Superior temporal gyrus (tissue), 1 donor: ENCODE data around the gene GTF2E1.
"Not testable (repeated sequence)": the region's sequence is repeated elsewhere in the genome, so short reads cannot be mapped to it uniquely, and the experiment has no call there.

ENCODE experiments used
- DNase-seq: peaks from one replicate; pipeline ENCODE4 v3.0.0-alpha.2; 2016; ENCODE audit errors: extremely low spot score

Gene GTF2E1

GRCh38 chr3:120753810-120754209, 11.3 kb downstream of the GTF2E1 start:
- peak; percentile 22 for DNase-seq

DNA sequence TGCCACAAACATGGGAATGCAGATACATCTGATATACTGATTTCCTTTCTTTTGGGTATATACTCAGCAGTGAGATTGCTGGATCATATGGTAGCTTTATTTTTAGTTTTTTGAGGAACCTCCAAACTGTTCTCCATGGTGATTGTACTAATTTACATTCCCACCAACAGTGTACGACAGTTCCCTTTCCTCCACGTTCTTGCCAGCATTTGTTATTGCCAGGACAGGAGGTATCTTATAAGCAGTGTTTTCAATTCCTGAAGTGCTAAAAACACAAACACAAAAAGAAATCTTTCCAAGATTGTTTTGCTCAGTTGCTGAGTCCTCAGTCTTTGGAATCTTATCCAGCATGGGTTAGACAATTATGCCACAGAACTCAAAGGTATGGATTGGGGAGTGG, 13.5 kb downstream of the GTF2E1 start:
- peak; percentile 28 for DNase-seq

DNA sequence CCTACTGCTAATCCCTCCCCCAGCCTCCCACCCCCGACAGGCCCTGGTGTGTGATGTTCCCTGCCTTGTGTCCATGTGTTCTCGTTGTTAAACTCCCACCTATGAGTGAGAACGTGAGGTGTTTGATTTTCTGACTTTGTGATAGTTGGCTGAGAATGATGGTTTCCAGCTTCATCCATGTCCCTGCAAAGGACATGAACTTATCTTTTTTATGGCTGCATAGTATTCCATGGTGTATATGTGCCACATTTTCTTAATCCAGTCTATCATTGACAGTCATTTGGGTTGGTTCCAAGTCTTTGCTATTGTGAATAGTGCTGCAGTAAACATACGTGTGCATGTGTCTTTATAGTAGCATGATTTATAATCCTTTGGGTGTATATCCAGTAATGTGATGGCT, 16.0 kb downstream of the GTF2E1 start:
- not testable (repeated sequence) for DNase-seq

DNA sequence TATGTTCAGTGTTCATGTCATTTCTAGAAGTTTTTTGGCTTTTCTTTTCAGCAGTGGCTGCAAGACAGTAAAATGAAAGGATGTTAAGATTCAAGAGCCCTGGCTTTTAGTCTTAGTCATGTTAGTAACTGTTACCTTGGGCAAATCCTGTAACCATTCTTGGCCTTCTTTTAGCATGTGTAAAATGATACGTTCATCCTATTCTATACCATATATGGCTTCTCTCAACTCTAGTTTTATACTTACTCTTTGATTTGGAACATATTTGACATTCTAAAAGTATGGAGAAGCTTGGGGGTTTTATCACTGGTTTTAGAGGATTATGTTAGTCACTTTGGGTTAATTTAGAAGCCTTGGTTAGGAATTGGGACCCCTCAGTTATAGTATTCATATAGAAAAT, 20.1 kb downstream of the GTF2E1 start:
- no peak for DNase-seq

DNA sequence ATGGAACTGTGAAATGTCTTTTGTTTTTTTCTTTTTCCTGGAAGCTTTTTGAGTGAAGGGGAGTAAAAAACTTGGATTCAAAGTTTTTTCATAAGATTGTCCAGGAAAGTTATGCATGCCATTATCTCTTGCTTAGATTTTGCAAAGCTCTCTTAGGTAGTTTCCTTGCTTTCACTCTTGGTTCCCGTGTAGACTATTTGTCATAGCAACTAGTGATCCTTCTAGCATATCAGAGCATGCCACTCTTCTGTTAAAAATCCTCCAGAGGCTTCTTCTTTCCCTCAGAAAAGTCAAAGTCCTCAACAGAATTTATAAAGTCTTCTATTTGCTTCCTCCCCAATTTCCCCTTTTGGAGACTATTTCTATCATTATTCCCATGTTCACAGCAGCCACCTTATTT, 21.1 kb downstream of the GTF2E1 start:
- DNase-seq = no peak

DNA sequence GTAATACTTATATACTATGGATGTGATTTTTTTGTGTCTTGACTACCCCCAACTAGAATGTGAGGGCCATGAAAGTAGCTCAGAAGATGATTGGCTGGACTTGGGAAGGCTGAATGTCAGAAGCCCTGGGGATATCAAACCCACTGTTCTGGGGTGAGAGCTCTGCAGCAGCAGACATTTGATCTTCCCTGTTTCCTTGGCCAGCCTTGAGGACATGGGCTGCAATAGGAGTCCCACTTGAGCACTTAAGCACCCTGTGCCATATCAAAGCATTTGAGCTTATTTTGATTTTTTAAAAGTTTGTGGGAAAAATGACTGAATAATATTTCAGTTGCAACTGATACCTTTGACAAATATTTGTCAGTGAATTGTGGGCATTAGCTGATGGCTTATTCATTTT, 21.7 kb downstream of the GTF2E1 start:
- DNase-seq = no peak

- DNase-seq = no peak
These were observed 23.4 kb downstream of the GTF2E1 start for GRCh38 chr3:120765830-120766493.

- no peak for DNase-seq
These were observed 24.0 kb downstream of the GTF2E1 start for GRCh38 chr3:120766576-120766975.

GRCh38 chr3:120767106-120767505, 24.6 kb downstream of the GTF2E1 start:
- no peak for DNase-seq

DNA sequence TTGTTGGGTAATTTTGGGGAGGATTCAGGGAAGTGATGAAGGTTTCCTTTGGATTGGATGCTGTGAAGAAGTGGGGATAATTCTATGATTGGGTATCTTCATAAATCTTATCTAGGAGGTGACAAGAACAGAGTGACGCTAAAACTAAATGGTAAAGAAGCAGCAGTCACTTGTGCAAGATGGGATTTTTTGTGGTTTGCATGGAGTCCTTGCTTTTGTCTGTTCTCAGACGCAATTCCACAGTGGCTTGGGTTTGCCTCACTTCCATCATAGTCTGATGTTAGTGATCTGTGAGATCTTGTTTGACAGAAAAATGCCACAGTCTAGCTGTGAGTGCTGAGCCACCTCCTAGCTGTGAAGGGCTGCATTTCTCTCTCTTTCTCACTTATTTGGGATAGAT, 26.9 kb downstream of the GTF2E1 start:
- no peak for DNase-seq

DNA sequence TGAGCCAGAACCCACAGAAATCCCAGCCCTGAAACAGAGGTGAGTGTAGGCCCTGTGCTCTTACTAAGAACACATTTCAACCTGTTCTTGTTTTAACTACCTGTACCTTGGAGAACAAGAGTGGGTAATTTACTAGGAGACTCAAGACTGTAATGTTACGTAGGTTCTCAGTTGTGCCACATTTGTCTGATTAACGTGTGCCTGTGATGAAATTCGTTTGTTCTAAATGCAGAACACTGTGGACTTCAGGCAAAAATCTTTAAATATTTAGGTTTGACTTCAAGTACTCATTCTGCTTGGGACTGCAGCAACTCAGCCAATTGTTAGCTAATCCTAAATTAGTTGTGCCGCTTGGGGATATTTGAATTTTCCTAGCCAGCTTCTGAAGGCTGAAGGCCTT, 28.3 kb downstream of the GTF2E1 start:
- DNase-seq = no peak

DNA sequence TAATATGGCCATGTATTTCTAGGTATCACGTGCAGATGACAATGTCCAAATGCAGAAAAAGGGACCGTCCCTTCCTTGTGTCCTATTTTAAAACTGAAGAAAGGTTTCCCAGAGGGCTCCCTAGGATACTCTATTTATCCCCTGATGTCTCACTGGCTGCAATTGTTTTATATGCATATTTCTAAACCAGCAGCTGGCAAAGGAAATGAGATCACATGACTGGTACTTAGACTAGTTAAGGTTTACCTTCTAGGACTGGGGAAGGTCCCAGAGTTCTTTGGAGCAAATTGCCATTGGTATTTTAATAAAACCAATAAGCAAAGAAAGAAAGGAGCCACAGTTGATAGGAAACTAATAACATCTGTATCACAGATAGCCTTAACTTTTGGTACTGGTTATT, 29.5 kb downstream of the GTF2E1 start:
- no peak for DNase-seq

- no peak for DNase-seq
These were observed 31.4 kb downstream of the GTF2E1 start for GRCh38 chr3:120773932-120774331.

GRCh38 chr3:120775411-120775810, 32.9 kb downstream of the GTF2E1 start:
- no peak for DNase-seq

DNA sequence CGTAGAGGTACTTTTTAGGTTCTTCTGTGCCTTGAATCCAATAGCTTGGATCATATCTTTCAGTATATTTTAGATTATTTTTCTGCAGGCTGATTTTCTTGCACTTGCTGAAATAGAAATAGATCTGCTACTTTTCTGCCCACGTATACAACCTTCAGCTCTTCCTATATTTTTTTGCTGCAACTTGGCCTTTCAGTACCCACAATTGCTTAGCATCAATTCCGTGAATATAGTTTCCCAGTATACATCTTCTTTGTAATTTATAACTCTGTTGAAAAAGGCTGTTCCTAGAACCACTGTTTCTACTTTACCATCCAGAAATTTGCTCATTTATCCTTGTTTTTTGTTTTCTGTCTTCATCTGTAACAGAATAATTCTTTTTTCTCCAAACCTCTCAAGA, 36.2 kb downstream of the GTF2E1 start:
- DNase-seq = no peak

- no peak for DNase-seq
These were observed 38.4 kb downstream of the GTF2E1 start for GRCh38 chr3:120780977-120781376.

- not testable (repeated sequence) for DNase-seq
These were observed 43.3 kb downstream of the GTF2E1 start for GRCh38 chr3:120785832-120786231.

DNA sequence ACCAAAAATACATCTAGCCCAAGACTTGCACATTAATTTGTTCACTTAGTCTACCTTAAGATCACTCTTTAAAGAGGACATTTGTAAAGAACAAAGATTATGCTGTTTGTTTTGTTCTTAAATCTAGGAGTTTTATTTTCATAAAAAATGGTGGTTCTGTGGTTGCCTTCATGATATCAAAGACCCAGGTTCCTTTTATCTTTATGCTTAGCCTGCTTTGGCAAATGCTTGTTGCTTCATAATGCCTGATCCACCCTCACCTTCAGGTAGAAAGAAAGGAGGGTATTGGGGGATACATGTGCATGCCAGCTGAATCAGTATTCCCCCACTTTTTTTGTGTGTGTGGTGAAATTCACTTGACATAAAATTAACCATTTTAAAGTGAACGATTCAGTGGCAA, 48.5 kb downstream of the GTF2E1 start:
- DNase-seq = no peak

DNA sequence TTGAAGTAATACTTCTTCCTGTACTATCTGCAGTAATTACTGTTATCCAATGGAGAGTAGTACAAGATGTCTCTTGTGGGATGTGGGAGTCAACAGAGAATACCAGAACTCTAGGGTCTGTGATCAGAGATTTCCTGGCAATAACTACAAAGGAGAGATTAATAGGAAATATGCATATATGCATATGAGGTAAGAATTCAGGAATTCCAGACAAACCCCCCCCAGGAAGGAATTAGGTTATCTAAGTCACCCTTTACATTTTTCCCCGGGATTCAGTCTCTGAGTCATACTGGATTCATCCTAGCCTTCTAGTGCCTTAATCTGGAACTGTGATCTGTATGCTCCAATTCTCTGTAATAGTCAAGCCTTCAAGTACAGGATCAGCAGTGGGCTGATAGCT, 49.4 kb downstream of the GTF2E1 start:
- DNase-seq = no peak

GRCh38 chr3:120793601-120794000, 51.1 kb downstream of the GTF2E1 start:
- DNase-seq = no peak

DNA sequence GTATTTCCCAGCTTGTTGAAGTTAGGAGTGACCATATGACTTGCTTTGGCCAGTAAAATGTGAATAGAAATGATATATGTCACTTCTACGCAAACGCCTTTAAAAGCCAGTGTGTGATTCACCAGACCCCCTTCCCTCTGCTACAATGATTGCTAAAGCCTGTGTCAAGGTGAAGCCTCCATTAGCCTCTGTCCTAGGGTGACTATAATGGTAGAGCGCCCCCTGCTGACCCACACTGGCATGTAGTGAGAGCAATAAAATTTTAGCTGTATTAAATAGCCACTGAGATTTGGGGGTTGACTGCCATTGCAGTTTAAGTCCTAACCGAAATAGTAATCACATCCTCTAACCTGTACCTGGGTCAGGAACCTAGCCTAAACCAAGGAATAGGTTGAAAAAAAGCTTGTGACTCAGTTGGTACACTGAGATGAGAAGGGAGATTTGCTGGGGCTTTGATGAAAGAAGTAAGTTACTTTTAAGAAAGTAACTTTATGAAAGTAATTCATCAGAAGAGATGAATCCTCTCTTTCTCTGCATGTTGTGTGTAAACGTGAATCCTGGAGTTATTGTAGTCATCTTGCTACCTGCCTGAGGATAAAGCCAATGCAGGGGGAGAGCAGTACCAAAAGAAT, 52.6 kb downstream of the GTF2E1 start:
- peak; percentile 86 for DNase-seq

GRCh38 chr3:120795959-120796358, 53.4 kb downstream of the GTF2E1 start:
- no peak for DNase-seq

- no peak for DNase-seq
These were observed 54.4 kb downstream of the GTF2E1 start for GRCh38 chr3:120796976-120797375.

DNA sequence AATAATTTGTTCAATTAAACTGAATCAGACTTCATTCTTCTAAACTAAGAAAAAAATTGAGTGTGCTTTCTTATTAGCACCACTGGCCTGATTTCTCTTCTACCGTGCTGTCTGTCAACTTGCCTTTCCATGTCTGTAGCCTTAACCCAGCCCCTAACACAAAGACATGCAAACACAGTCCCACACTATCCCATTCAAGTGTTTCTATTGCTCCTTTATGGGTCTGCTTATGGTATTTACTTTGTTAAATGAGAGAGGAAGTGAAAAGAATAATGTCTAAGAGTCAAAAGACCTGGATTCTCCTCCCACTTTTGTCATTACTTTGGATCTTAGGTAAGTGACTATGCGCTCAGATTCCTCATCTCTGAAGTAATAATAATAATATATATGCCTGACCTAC, 55.3 kb downstream of the GTF2E1 start:
- no peak for DNase-seq
